HEK293 (cell line): ENCODE measurements around the gene CFL1.

Experiments used
- EGR2 ChIP-seq: fragments of 450-650 bp; formaldehyde crosslinking; IDR thresholded peaks from 2 replicates; pipeline ENCODE4 v1.5.1; 2016; ENCODE audit warnings: low read depth, missing biosample characterization, missing genetic modification characterization
- KLF1 ChIP-seq: fragments of 450-650 bp; formaldehyde crosslinking; IDR thresholded peaks from 2 replicates; pipeline ENCODE4 v1.5.1; 2016; ENCODE audit warnings: missing biosample characterization, missing genetic modification characterization
- KLF10 ChIP-seq: fragments of 450-650 bp; IDR thresholded peaks from 2 replicates; pipeline ENCODE4 v1.5.1; 2018; ENCODE audit warnings: missing biosample characterization, mild to moderate bottlenecking, missing genetic modification characterization
- KLF9 ChIP-seq: fragments of 450-650 bp; formaldehyde crosslinking; IDR thresholded peaks from 2 replicates; pipeline ENCODE4 v1.5.1; 2016; ENCODE audit warnings: missing biosample characterization, missing genetic modification characterization, low read depth
- MEIS1 ChIP-seq: sonication (generic); formaldehyde crosslinking; IDR thresholded peaks from 2 replicates; pipeline ENCODE4 v1.8.1; 2022; ENCODE audit warnings: missing genetic modification reagents, mild to moderate bottlenecking, borderline replicate concordance
- ZBTB48 ChIP-seq: fragments of 450-650 bp; formaldehyde crosslinking; IDR thresholded peaks from 2 replicates; pipeline ENCODE4 v1.5.1; 2016; ENCODE audit warnings: missing biosample characterization, missing genetic modification characterization
- ZBTB7A ChIP-seq: fragments of 450-650 bp; formaldehyde crosslinking; IDR thresholded peaks from 2 replicates; pipeline ENCODE4 v1.5.1; 2016; ENCODE audit warnings: low read depth, missing biosample characterization, missing genetic modification characterization
- ZBTB8A ChIP-seq: fragments of 450-650 bp; formaldehyde crosslinking; IDR thresholded peaks from 2 replicates; pipeline ENCODE4 v1.5.1; 2016; ENCODE audit warnings: missing biosample characterization, missing genetic modification characterization
- ZEB2 ChIP-seq: fragments of 450-650 bp; formaldehyde crosslinking; IDR thresholded peaks from 2 replicates; pipeline ENCODE4 v1.5.1; 2016; ENCODE audit warnings: missing biosample characterization, missing genetic modification characterization
- ZFP41 ChIP-seq: fragments of 450-650 bp; formaldehyde crosslinking; IDR thresholded peaks from 2 replicates; pipeline ENCODE4 v1.5.1; 2016; ENCODE audit warnings: missing biosample characterization, missing genetic modification characterization, borderline replicate concordance
- ZNF140 ChIP-seq: fragments of 450-650 bp; formaldehyde crosslinking; IDR thresholded peaks from 2 replicates; pipeline ENCODE4 v1.5.1; 2016; ENCODE audit warnings: missing biosample characterization, missing genetic modification characterization
- ZNF202 ChIP-seq: fragments of 450-650 bp; formaldehyde crosslinking; IDR thresholded peaks from 2 replicates; pipeline ENCODE4 v1.5.1; 2016; ENCODE audit warnings: missing biosample characterization, missing genetic modification characterization, borderline replicate concordance
- ZNF311 ChIP-seq: fragments of 450-650 bp; formaldehyde crosslinking; IDR thresholded peaks from 2 replicates; pipeline ENCODE4 v1.5.1; 2017; ENCODE audit warnings: missing biosample characterization, missing genetic modification characterization, borderline replicate concordance
- ZNF48 ChIP-seq: fragments of 450-650 bp; formaldehyde crosslinking; IDR thresholded peaks from 2 replicates; pipeline ENCODE4 v1.5.1; 2016; ENCODE audit warnings: missing biosample characterization, missing genetic modification characterization
- ZNF501 ChIP-seq: fragments of 450-650 bp; formaldehyde crosslinking; IDR thresholded peaks from 2 replicates; pipeline ENCODE4 v1.5.1; 2016; ENCODE audit warnings: missing biosample characterization, missing genetic modification characterization
- ZNF510 ChIP-seq: fragments of 450-650 bp; formaldehyde crosslinking; IDR thresholded peaks from 2 replicates; pipeline ENCODE4 v1.5.1; 2018; ENCODE audit warnings: mild to moderate bottlenecking, missing genetic modification characterization, missing biosample characterization; ENCODE audit not compliant: insufficient replicate concordance
- ZNF530 ChIP-seq: fragments of 450-650 bp; formaldehyde crosslinking; IDR thresholded peaks from 2 replicates; pipeline ENCODE4 v1.5.1; 2016; ENCODE audit warnings: low read depth, missing biosample characterization, missing genetic modification characterization
- ZNF544 ChIP-seq: fragments of 450-650 bp; formaldehyde crosslinking; IDR thresholded peaks from 2 replicates; pipeline ENCODE4 v1.5.0; 2017; ENCODE audit warnings: missing biosample characterization, missing genetic modification characterization
- ZNF549 ChIP-seq: fragments of 450-650 bp; IDR thresholded peaks from 2 replicates; pipeline ENCODE4 v1.5.1; 2018; ENCODE audit warnings: missing biosample characterization, missing genetic modification characterization, mild to moderate bottlenecking, inconsistent platforms, moderate library complexity
- ZNF555 ChIP-seq: fragments of 450-650 bp; formaldehyde crosslinking; conservative IDR thresholded peaks from 2 replicates; pipeline ENCODE4 v1.5.1; 2017; ENCODE audit warnings: missing biosample characterization, mild to moderate bottlenecking, missing genetic modification characterization, inconsistent platforms
- ZNF791 ChIP-seq: fragments of 450-650 bp; formaldehyde crosslinking; IDR thresholded peaks from 2 replicates; pipeline ENCODE4 v1.5.1; 2016; ENCODE audit warnings: missing biosample characterization, missing genetic modification characterization
- TF ChIP-seq, protein P1 (sequence below): fragments of 450-650 bp; formaldehyde crosslinking; IDR thresholded peaks from 2 replicates; pipeline ENCODE4 v1.5.1; 2016; ENCODE audit warnings: missing biosample characterization, missing genetic modification characterization, borderline replicate concordance
- TF ChIP-seq, protein P2 (sequence below): fragments of 450-650 bp; formaldehyde crosslinking; IDR thresholded peaks from 2 replicates; pipeline ENCODE4 v1.5.1; 2017; ENCODE audit warnings: missing biosample characterization, missing genetic modification characterization
- TF ChIP-seq, protein P3 (sequence below): fragments of 450-650 bp; formaldehyde crosslinking; optimal IDR thresholded peaks from 2 replicates; pipeline ENCODE3; 2016; ENCODE audit warnings: missing biosample characterization, mild to moderate bottlenecking, missing genetic modification characterization
- TF ChIP-seq, protein P4 (sequence below): fragments of 450-650 bp; formaldehyde crosslinking; IDR thresholded peaks from 2 replicates; pipeline ENCODE4 v1.5.1; 2016; ENCODE audit warnings: missing biosample characterization, missing genetic modification characterization
- TF ChIP-seq, protein P5 (sequence below): fragments of 450-650 bp; formaldehyde crosslinking; IDR thresholded peaks from 2 replicates; pipeline ENCODE4 v1.5.1; 2016; ENCODE audit warnings: missing biosample characterization, missing genetic modification characterization

CFL1 gene

DNA sequence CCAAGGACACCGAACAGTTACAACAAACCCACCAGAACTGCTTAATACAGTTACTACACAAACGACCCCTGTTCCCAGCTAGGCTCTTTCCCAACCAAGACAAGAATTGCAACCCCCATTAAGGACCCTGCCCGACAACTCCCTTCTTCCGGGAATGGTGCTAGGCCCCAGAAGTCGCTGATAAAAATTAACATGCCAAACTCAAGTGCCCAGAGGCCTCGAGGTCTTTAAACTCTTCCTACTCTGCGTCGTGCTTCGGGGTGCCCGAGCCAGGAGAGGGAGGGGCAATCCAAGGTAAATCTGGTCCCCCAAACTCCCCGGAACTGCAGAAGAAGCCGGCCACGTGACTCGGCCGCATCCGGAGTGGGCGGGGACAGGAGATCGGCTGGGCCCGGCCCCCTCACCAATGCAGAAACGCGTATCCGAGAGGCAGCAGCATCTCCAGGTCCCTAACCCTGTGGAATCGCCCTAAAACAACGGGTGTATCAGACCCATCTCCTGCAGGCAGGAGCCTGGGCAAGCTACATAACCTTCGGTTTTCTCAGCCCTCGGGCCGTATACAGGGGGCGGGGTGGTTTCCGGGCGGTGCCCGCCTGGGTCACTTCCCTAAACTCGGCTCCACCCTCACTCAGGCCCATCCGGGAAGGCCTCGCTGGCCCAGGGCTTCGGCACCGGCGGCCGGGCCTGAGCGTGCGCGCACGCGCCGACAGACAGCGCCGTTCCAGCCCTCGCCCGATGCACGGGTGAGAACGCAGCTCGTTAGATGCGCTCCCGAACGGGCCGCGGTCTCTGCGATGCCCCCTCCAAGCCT, 1.1 kb downstream of the CFL1 start (continued):
- TF ChIP-seq, protein P1, sequence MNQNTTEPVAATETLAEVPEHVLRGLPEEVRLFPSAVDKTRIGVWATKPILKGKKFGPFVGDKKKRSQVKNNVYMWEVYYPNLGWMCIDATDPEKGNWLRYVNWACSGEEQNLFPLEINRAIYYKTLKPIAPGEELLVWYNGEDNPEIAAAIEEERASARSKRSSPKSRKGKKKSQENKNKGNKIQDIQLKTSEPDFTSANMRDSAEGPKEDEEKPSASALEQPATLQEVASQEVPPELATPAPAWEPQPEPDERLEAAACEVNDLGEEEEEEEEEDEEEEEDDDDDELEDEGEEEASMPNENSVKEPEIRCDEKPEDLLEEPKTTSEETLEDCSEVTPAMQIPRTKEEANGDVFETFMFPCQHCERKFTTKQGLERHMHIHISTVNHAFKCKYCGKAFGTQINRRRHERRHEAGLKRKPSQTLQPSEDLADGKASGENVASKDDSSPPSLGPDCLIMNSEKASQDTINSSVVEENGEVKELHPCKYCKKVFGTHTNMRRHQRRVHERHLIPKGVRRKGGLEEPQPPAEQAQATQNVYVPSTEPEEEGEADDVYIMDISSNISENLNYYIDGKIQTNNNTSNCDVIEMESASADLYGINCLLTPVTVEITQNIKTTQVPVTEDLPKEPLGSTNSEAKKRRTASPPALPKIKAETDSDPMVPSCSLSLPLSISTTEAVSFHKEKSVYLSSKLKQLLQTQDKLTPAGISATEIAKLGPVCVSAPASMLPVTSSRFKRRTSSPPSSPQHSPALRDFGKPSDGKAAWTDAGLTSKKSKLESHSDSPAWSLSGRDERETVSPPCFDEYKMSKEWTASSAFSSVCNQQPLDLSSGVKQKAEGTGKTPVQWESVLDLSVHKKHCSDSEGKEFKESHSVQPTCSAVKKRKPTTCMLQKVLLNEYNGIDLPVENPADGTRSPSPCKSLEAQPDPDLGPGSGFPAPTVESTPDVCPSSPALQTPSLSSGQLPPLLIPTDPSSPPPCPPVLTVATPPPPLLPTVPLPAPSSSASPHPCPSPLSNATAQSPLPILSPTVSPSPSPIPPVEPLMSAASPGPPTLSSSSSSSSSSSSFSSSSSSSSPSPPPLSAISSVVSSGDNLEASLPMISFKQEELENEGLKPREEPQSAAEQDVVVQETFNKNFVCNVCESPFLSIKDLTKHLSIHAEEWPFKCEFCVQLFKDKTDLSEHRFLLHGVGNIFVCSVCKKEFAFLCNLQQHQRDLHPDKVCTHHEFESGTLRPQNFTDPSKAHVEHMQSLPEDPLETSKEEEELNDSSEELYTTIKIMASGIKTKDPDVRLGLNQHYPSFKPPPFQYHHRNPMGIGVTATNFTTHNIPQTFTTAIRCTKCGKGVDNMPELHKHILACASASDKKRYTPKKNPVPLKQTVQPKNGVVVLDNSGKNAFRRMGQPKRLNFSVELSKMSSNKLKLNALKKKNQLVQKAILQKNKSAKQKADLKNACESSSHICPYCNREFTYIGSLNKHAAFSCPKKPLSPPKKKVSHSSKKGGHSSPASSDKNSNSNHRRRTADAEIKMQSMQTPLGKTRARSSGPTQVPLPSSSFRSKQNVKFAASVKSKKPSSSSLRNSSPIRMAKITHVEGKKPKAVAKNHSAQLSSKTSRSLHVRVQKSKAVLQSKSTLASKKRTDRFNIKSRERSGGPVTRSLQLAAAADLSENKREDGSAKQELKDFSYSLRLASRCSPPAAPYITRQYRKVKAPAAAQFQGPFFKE (tag by site-specific recombination): no peak
- TF ChIP-seq, protein P2, sequence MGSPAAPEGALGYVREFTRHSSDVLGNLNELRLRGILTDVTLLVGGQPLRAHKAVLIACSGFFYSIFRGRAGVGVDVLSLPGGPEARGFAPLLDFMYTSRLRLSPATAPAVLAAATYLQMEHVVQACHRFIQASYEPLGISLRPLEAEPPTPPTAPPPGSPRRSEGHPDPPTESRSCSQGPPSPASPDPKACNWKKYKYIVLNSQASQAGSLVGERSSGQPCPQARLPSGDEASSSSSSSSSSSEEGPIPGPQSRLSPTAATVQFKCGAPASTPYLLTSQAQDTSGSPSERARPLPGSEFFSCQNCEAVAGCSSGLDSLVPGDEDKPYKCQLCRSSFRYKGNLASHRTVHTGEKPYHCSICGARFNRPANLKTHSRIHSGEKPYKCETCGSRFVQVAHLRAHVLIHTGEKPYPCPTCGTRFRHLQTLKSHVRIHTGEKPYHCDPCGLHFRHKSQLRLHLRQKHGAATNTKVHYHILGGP: no peak
- no peak for TF ChIP-seq ZNF530
- TF ChIP-seq ZNF791 (tag by site-specific recombination): no peak
- no peak for TF ChIP-seq ZNF549 (tag by site-specific recombination)
- TF ChIP-seq, protein P3, sequence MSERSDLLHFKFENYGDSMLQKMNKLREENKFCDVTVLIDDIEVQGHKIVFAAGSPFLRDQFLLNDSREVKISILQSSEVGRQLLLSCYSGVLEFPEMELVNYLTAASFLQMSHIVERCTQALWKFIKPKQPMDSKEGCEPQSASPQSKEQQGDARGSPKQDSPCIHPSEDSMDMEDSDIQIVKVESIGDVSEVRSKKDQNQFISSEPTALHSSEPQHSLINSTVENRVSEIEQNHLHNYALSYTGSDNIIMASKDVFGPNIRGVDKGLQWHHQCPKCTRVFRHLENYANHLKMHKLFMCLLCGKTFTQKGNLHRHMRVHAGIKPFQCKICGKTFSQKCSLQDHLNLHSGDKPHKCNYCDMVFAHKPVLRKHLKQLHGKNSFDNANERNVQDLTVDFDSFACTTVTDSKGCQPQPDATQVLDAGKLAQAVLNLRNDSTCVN (tag by site-specific recombination): no peak
- peak; percentile 61 for TF ChIP-seq KLF1 (tag by site-specific recombination)
- no peak for TF ChIP-seq MEIS1
- TF ChIP-seq ZNF140 (tag by site-specific recombination): no peak
- no peak for TF ChIP-seq ZFP41
- no peak for TF ChIP-seq ZNF555 (tag by site-specific recombination)
- TF ChIP-seq, protein P4, sequence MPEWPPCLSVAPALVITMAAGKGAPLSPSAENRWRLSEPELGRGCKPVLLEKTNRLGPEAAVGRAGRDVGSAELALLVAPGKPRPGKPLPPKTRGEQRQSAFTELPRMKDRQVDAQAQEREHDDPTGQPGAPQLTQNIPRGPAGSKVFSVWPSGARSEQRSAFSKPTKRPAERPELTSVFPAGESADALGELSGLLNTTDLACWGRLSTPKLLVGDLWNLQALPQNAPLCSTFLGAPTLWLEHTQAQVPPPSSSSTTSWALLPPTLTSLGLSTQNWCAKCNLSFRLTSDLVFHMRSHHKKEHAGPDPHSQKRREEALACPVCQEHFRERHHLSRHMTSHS (tag by site-specific recombination): no peak
- no peak for TF ChIP-seq ZNF311 (tag by site-specific recombination)
- TF ChIP-seq ZEB2 (tag by site-specific recombination): peak; percentile 50; the same call in 1 of the 2 replicates
- no peak for TF ChIP-seq EGR2
- no peak for TF ChIP-seq ZNF202 (tag by site-specific recombination)
- TF ChIP-seq, protein P5, sequence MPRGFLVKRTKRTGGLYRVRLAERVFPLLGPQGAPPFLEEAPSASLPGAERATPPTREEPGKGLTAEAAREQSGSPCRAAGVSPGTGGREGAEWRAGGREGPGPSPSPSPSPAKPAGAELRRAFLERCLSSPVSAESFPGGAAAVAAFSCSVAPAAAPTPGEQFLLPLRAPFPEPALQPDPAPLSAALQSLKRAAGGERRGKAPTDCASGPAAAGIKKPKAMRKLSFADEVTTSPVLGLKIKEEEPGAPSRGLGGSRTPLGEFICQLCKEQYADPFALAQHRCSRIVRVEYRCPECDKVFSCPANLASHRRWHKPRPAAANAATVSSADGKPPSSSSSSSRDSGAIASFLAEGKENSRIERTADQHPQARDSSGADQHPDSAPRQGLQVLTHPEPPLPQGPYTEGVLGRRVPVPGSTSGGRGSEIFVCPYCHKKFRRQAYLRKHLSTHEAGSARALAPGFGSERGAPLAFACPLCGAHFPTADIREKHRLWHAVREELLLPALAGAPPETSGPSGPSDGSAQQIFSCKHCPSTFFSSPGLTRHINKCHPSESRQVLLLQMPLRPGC: no peak
- peak; percentile 70 for TF ChIP-seq ZBTB48 (tag by site-specific recombination)
- TF ChIP-seq ZNF48 (tag by site-specific recombination): no peak
- peak; percentile 40; the same call in 1 of the 2 replicates for TF ChIP-seq KLF10 (tag by site-specific recombination)
- TF ChIP-seq ZNF501 (tag by site-specific recombination): 0 out of 2 replicates have a peak, but pooled peaks have one; percentile 45
- TF ChIP-seq ZNF510 (tag by site-specific recombination): no peak
- no peak for TF ChIP-seq ZBTB7A (tag by site-specific recombination)
- peak; percentile 91 for TF ChIP-seq KLF9 (tag by site-specific recombination)
- no peak for TF ChIP-seq ZNF544
- TF ChIP-seq ZBTB8A (tag by site-specific recombination): peak; percentile 36; the same call in 1 of the 2 replicates
